ENCODE data around the gene HSF2BP. TPM values are rescaled to one million over a fixed set of nuclear protein-coding genes. Genes with fewer than 3 reads are reported as not detected.

HSF2BP gene
- total RNA-seq, 4 donors from 2014 or later: 0.57 to 1.6 (median 0.59) TPM; not detected in 1

GRCh38 chr21:43588957-43589356 is 70.3 kb downstream of the HSF2BP start:
- no peak overlapping the region for H3K4me3 ChIP-seq
- TF ChIP-seq POLR2AphosphoS5 (IDR thresholded peaks at IDR 0.05) (no peak), POLR2A (IDR thresholded peaks at IDR 0.05) (no peak), EP300 (IDR thresholded peaks at IDR 0.05) (no peak)
- TF ChIP-seq, protein P1, sequence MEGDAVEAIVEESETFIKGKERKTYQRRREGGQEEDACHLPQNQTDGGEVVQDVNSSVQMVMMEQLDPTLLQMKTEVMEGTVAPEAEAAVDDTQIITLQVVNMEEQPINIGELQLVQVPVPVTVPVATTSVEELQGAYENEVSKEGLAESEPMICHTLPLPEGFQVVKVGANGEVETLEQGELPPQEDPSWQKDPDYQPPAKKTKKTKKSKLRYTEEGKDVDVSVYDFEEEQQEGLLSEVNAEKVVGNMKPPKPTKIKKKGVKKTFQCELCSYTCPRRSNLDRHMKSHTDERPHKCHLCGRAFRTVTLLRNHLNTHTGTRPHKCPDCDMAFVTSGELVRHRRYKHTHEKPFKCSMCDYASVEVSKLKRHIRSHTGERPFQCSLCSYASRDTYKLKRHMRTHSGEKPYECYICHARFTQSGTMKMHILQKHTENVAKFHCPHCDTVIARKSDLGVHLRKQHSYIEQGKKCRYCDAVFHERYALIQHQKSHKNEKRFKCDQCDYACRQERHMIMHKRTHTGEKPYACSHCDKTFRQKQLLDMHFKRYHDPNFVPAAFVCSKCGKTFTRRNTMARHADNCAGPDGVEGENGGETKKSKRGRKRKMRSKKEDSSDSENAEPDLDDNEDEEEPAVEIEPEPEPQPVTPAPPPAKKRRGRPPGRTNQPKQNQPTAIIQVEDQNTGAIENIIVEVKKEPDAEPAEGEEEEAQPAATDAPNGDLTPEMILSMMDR (IDR thresholded peaks at IDR 0.05): no peak
- no peak overlapping the region for H3K27ac ChIP-seq
- WGBS: 100% methylated on average over 1 of the region's 1 CpG
- H3K9me3 ChIP-seq: no peaks in the 10 kb centered on the region
- no peak for DNase-seq (ENCODE audit: low spot score in 2 of 2)
- H3K27me3 ChIP-seq: no peaks in the 10 kb centered on the region
- H3K4me1 ChIP-seq: peaks cover 16% of the 10 kb centered on the region
- H3K36me3 ChIP-seq: no peaks in the 10 kb centered on the region

DNA sequence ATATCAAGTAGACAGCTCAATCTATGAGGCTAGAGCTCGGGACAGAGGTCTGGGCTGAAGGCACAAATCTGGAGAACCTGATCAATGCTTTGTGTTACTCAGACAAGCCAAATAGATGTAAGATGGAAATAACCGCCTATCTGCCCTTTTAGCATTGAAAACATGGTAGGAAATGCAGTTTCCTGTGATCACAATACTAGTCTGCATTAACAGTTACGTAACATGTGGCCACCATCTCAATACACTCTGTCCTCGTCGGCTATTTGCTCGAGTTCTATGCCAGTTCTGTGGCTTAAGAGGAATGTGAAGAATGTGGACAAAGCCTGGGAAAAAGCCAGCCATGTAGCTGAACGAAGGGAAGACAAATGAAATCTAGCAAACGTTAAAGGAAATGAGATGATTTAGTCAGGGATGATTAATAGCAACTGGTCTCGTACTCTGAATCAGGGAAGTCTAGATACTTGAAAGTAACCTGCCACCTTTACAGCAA is 73.3 kb downstream of the HSF2BP start:
- Histone ChIP-seq H3K27me3 (no peaks in the 10 kb centered on the region), H3K36me3 (no peaks in the 10 kb centered on the region), H3K4me1 (peaks cover 10% of the 10 kb centered on the region), H3K27ac (peak overlapping the region; percentile 80), H3K4me3 (no peak overlapping the region), H3K9me3 (no peaks in the 10 kb centered on the region)
- WGBS: 23% methylated on average over 9 of the region's 9 CpGs
- no peak for DNase-seq (ENCODE audit: low spot score in 2 of 2)
- TF ChIP-seq POLR2A (IDR thresholded peaks at IDR 0.05): no peak
- TF ChIP-seq, protein P1 (IDR thresholded peaks at IDR 0.05): no peak
- peak; percentile 77 for TF ChIP-seq EP300 (IDR thresholded peaks at IDR 0.05)
- TF ChIP-seq POLR2AphosphoS5 (IDR thresholded peaks at IDR 0.05): peak in 2 of 3 donors; percentile 94 to 95

GRCh38 chr21:43585514-43585913 is 73.8 kb downstream of the HSF2BP start:
- 90% methylated on average over 4 of the region's 4 CpGs for WGBS
- no peak for TF ChIP-seq EP300 (IDR thresholded peaks at IDR 0.05)
- no peak for TF ChIP-seq POLR2AphosphoS5 (IDR thresholded peaks at IDR 0.05)
- TF ChIP-seq, protein P1 (IDR thresholded peaks at IDR 0.05): no peak
- no peak for TF ChIP-seq POLR2A (IDR thresholded peaks at IDR 0.05)
- Histone ChIP-seq H3K36me3 (no peaks in the 10 kb centered on the region), H3K27me3 (no peaks in the 10 kb centered on the region), H3K4me1 (peaks cover 10% of the 10 kb centered on the region), H3K27ac (peak overlapping the region; percentile 80), H3K9me3 (no peaks in the 10 kb centered on the region), H3K4me3 (no peak overlapping the region)
- DNase-seq (ENCODE audit: low spot score in 2 of 2): no peak

- Histone ChIP-seq H3K27ac (no peak overlapping the region), H3K9me3 (no peaks in the 10 kb centered on the region), H3K27me3 (no peaks in the 10 kb centered on the region), H3K4me1 (peaks cover 3% of the 10 kb centered on the region), H3K4me3 (no peak overlapping the region), H3K36me3 (no peaks in the 10 kb centered on the region)
- TF ChIP-seq, protein P1 (IDR thresholded peaks at IDR 0.05): no peak
- TF ChIP-seq POLR2AphosphoS5 (IDR thresholded peaks at IDR 0.05) (no peak), EP300 (IDR thresholded peaks at IDR 0.05) (no peak), POLR2A (IDR thresholded peaks at IDR 0.05) (no peak)
- 88% methylated on average over 3 of the region's 3 CpGs for WGBS
- no peak for DNase-seq (ENCODE audit: low spot score in 2 of 2)
Measured at GRCh38 chr21:43581453-43581852, 77.8 kb downstream of the HSF2BP start.

DNA sequence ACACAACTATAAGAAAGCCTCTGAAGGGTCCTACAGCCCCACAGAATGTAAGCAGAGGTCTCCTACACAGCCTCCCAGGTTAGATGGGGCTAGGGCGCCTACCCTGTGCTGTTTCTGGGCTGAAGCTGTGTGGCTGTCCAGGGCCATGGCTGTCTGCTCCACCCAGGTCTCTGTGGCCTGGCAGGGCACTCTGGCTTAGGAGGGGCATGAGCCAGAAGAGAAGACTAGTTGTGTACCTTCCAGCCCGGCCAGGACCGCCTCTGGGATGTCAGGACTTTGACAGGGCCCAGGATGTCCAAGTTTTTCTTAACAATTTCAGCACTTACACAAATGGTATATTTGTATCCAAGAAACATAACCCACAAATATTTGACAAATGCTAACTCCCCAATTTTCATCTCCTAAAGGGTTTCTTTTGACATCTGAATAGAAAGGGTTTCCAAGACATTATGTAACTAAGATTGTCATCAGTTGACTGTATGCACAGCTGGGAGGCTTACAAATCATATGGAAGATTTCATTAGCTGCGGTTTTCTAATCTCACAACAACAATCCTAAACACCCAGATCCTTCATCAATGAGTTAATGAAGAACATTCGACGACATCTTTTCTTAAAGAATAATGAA is 80.5 kb downstream of the HSF2BP start:
- TF ChIP-seq POLR2AphosphoS5 (IDR thresholded peaks at IDR 0.05): no peak
- no peak for TF ChIP-seq POLR2A (IDR thresholded peaks at IDR 0.05)
- TF ChIP-seq, protein P1 (IDR thresholded peaks at IDR 0.05): no peak
- no peak for TF ChIP-seq EP300 (IDR thresholded peaks at IDR 0.05)
- Histone ChIP-seq H3K4me3 (no peak overlapping the region), H3K27me3 (no peaks in the 10 kb centered on the region), H3K36me3 (no peaks in the 10 kb centered on the region), H3K9me3 (no peaks in the 10 kb centered on the region), H3K4me1 (no peaks in the 10 kb centered on the region), H3K27ac (no peak overlapping the region)
- WGBS: 69% methylated on average over 6 of the region's 6 CpGs
- DNase-seq (ENCODE audit: low spot score in 2 of 2): no peak

Data from suprapubic skin (tissue), 4 donors.